Fibroblast of lung (primary cell): ENCODE measurements around the gene IL3. TPM values are rescaled to one million over a fixed set of nuclear protein-coding genes. Genes with fewer than 3 reads are reported as not detected.

Experiments
- DNase-seq, 2 donors: peaks; one replicate each; pipeline versions ENCODE4 v3.0.0 to v3.0.0-alpha.2; 2010; ENCODE audit warnings: low read depth in 2 of 2
- H2AFZ ChIP-seq: 2 replicates; pipeline ENCODE4 v1.5.1; 2012; ENCODE audit warnings: low read length, control low read depth, inconsistent platforms
- H3K27ac ChIP-seq: 2 replicates; pipeline ENCODE4 v1.5.1; 2011; ENCODE audit warnings: low read length, control low read depth; ENCODE audit not compliant: insufficient read depth
- H3K27me3 ChIP-seq: 2 replicates; pipeline ENCODE4 v1.5.1; 2011; ENCODE audit warnings: mild to moderate bottlenecking, low read length; ENCODE audit not compliant: control insufficient read depth, insufficient read depth
- H3K36me3 ChIP-seq: 2 replicates; pipeline ENCODE4 v1.5.1; 2011; ENCODE audit warnings: low read length; ENCODE audit not compliant: control insufficient read depth, insufficient read depth
- H3K4me1 ChIP-seq: 2 replicates; pipeline ENCODE4 v1.5.1; 2011; ENCODE audit warnings: low read length; ENCODE audit not compliant: control insufficient read depth, insufficient read depth; ENCODE audit errors: extremely low read depth
- H3K4me2 ChIP-seq: 2 replicates; pipeline ENCODE4 v1.5.1; 2011; ENCODE audit warnings: low read length, control low read depth; ENCODE audit not compliant: insufficient read depth; ENCODE audit errors: extremely low read depth
- H3K4me3 ChIP-seq, 4 experiments: fragments of 200-600 bp in 1 of 4; sonication (generic) in 1 of 4; replicated peaks in 1 of 4; 2 replicates each; pipeline ENCODE4 v1.5.1; 2011 to 2016; ENCODE audit warnings: low read length in 4 of 4, low read depth in 3 of 4, mild to moderate bottlenecking in 3 of 4, control low read depth in 2 of 4, inconsistent platforms in 1 of 4, mixed read lengths in 1 of 4; ENCODE audit not compliant: insufficient read depth in 1 of 4; ENCODE audit errors: control extremely low read depth in 1 of 4
- H3K79me2 ChIP-seq: 2 replicates; pipeline ENCODE4 v1.5.1; 2012; ENCODE audit warnings: mild to moderate bottlenecking, low read length, inconsistent platforms; ENCODE audit not compliant: control insufficient read depth, insufficient read depth
- H3K9ac ChIP-seq: 2 replicates; pipeline ENCODE4 v1.5.1; 2011; ENCODE audit warnings: mild to moderate bottlenecking, low read length, control low read depth; ENCODE audit not compliant: insufficient read depth
- H3K9me3 ChIP-seq: 2 replicates; pipeline ENCODE4 v1.5.1; 2012; ENCODE audit warnings: low read depth, low read length; ENCODE audit not compliant: control insufficient read depth, insufficient read depth
- H4K20me1 ChIP-seq: 2 replicates; pipeline ENCODE4 v1.5.1; 2011; ENCODE audit warnings: low read length; ENCODE audit not compliant: control insufficient read depth, insufficient read depth; ENCODE audit errors: extremely low read depth
- EZH2 ChIP-seq: IDR thresholded peaks from 2 replicates; pipeline ENCODE4 v1.5.1; 2012; ENCODE audit warnings: low read length, control low read depth, mild to moderate bottlenecking; ENCODE audit errors: missing control alignments
- polyA plus RNA-seq, 2 donors: library from polyadenylated mRNA; depleted of rRNA in 1 of 2; stranded (reverse) in 1 of 2; unstranded in 1 of 2; fragments of >200 nt; gene quantifications; 2 replicates each; pipeline ENCODE4 v1.2.1, GENCODE V29; 2011 to 2012; ENCODE audit warnings: missing spikeins in 1 of 2
- total RNA-seq: library from RNA; depleted of rRNA; stranded (reverse); fragments of >200 nt; gene quantifications from 2 replicates; pipeline ENCODE4 v1.2.1, GENCODE V29; 2014
- TF ChIP-seq, protein P1 (sequence below), 2 donors: IDR thresholded peaks in 1 of 2; conservative IDR thresholded peaks in 1 of 2; 1 replicate in 1 of 2; 2 replicates in 1 of 2; pipeline ENCODE4 v1.5.1; 2011 to 2012; ENCODE audit warnings: low read length in 2 of 2, control low read depth in 1 of 2, inconsistent platforms in 1 of 2, low read depth in 1 of 2, mild to moderate bottlenecking in 1 of 2

Gene IL3
- total and polyA plus RNA-seq, 2 donors (not counting 1 experiment from before 2014, with no cell fraction given) = not detected

DNA sequence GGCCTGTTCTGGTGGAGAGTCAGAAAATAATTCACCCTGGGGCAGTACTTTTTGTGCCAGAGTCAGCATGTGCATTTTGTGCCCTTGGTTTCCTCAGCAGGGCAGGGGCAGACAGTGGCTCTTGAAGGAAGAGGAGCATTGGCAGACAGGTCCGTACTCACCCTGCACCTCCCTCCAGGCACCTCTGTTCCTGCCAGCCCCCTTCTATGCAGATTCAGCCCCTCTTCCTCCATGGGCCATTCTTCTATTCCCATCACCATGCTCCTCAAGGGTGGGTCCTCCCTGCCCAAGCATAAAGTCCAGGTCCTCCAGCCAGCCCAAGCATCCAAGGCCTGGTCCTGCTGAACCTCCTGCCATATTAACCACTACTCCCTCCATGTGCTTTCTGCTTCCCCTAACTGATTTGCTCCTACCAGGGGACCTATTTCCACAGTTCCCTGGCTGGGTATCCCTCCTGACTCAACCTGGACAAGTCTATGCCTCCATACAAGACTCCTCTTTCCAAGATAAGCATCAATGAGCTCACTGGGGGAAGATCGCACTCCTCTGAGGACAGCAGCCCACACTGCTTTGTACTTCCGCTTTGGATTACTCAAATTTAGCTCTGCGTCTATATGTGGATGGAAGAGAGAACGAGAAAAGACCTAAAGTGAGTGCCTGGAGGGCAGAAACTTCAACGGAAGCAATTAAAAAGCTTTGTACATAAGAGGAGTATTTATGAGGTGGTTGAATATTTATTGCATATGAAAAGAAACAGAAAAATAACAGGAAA is 39.7 kb upstream of the IL3 start:
- no peak for DNase-seq
- no peak overlapping the region for H3K4me2 ChIP-seq

DNA sequence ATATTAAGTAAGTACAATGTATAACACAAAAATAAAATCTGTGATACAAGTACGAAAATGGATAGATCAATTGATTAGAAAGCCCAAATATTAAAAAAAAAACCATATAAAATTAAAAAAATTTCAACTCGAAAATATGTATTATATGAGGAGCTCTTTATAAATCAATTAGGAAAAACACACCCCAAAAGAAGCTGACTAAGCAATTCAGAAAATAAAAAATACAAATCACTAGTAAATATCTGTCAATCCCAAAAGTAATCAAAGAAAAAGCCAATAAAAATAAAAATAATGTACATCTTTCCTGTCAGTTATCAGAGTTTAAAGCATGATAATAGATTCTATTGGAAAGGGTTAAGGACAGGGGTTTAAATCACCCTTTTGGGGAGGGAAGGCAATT is 38.8 kb upstream of the IL3 start:
- H3K36me3 ChIP-seq = no peaks in the 10 kb centered on the region
- H3K9me3 ChIP-seq = no peaks in the 10 kb centered on the region
- H3K79me2 ChIP-seq = no peaks in the 10 kb centered on the region
- no peak overlapping the region for H3K4me2 ChIP-seq
- no peaks in the 10 kb centered on the region for H4K20me1 ChIP-seq
- no peak overlapping the region for H2AFZ ChIP-seq
- no peak for DNase-seq
- no peak overlapping the region for H3K27ac ChIP-seq
- TF ChIP-seq, protein P1, sequence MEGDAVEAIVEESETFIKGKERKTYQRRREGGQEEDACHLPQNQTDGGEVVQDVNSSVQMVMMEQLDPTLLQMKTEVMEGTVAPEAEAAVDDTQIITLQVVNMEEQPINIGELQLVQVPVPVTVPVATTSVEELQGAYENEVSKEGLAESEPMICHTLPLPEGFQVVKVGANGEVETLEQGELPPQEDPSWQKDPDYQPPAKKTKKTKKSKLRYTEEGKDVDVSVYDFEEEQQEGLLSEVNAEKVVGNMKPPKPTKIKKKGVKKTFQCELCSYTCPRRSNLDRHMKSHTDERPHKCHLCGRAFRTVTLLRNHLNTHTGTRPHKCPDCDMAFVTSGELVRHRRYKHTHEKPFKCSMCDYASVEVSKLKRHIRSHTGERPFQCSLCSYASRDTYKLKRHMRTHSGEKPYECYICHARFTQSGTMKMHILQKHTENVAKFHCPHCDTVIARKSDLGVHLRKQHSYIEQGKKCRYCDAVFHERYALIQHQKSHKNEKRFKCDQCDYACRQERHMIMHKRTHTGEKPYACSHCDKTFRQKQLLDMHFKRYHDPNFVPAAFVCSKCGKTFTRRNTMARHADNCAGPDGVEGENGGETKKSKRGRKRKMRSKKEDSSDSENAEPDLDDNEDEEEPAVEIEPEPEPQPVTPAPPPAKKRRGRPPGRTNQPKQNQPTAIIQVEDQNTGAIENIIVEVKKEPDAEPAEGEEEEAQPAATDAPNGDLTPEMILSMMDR (conservative IDR thresholded peaks at IDR 0.05 in 1 of 2, IDR thresholded peaks at IDR 0.05 in 1 of 2; ENCODE audit: low read depth in 1 of 2, low read length in 2 of 2) = no peak
- no peak for TF ChIP-seq EZH2
- H3K4me1 ChIP-seq = no peaks in the 10 kb centered on the region
- peaks cover 11% of the 10 kb centered on the region for H3K27me3 ChIP-seq
- H3K9ac ChIP-seq = no peak overlapping the region
- H3K4me3 ChIP-seq = no peak overlapping the region

More for the DNA sequence above, 39.7 kb upstream of the IL3 start:
- H2AFZ ChIP-seq = no peak overlapping the region
- no peaks in the 10 kb centered on the region for H3K9me3 ChIP-seq
- H3K79me2 ChIP-seq = no peaks in the 10 kb centered on the region
- no peaks in the 10 kb centered on the region for H3K36me3 ChIP-seq
- H3K27ac ChIP-seq = no peak overlapping the region
- no peaks in the 10 kb centered on the region for H4K20me1 ChIP-seq
- H3K4me3 ChIP-seq = no peak overlapping the region
- TF ChIP-seq EZH2 = no peak
- TF ChIP-seq, protein P1 (conservative IDR thresholded peaks at IDR 0.05 in 1 of 2, IDR thresholded peaks at IDR 0.05 in 1 of 2; ENCODE audit: low read depth in 1 of 2, low read length in 2 of 2) = no peak
- no peak overlapping the region for H3K9ac ChIP-seq
- peaks cover 11% of the 10 kb centered on the region for H3K27me3 ChIP-seq
- H3K4me1 ChIP-seq = no peaks in the 10 kb centered on the region

DNA sequence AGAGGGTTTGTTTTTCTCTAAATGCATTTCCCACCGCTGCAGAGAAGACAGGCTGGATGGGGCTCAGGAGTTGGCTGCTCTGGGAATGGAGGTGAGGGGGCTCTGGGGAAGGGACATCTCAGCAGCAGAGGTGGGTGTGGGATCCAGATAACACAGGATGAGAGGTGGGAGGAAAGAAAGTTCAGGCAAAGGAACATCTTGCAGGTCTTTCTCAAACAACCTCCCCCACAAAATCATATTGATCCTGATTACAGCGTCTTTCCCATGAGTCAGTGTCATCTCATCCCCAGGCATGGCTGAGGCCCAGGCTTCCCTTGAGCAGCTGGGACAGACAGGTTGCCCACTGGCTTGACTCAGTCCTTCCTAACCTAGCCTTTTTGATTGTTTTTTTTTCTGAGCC is 37.7 kb upstream of the IL3 start:
- H4K20me1 ChIP-seq = no peaks in the 10 kb centered on the region
- H3K9ac ChIP-seq = no peak overlapping the region
- H3K4me3 ChIP-seq = no peak overlapping the region
- no peaks in the 10 kb centered on the region for H3K4me1 ChIP-seq
- H3K27me3 ChIP-seq = peaks cover 10% of the 10 kb centered on the region
- no peaks in the 10 kb centered on the region for H3K79me2 ChIP-seq
- no peak overlapping the region for H2AFZ ChIP-seq
- H3K9me3 ChIP-seq = no peaks in the 10 kb centered on the region
- no peak overlapping the region for H3K27ac ChIP-seq
- DNase-seq = no peak
- TF ChIP-seq, protein P1 (conservative IDR thresholded peaks at IDR 0.05 in 1 of 2, IDR thresholded peaks at IDR 0.05 in 1 of 2; ENCODE audit: low read depth in 1 of 2, low read length in 2 of 2) = no peak
- no peak for TF ChIP-seq EZH2
- no peaks in the 10 kb centered on the region for H3K36me3 ChIP-seq
- H3K4me2 ChIP-seq = no peak overlapping the region
